Ishikawa (cell line): ENCODE data around the gene BAX.

ENCODE experiments used
- CREB1 ChIP-seq: IDR thresholded peaks from 2 replicates; pipeline ENCODE4 v1.6.1; 2012; ENCODE audit warnings: low read depth
- FOXM1 ChIP-seq: IDR thresholded peaks from 2 replicates; pipeline ENCODE4 v1.6.1; 2012; ENCODE audit warnings: low read depth, borderline replicate concordance
- TEAD4 ChIP-seq: IDR thresholded peaks from 2 replicates; pipeline ENCODE4 v1.6.1; 2012

- TF ChIP-seq FOXM1, result no peak
- no peak for TF ChIP-seq CREB1
- TF ChIP-seq TEAD4, result no peak
Observed at GRCh38 chr19:48987323-48987722, 32.6 kb downstream of the BAX start.
